Retinal pigment epithelial cell (primary cell): ENCODE results near the gene LLPH.
A peak's percentile ranks its signal among the peaks of the same experiment; 100 is the strongest.
"Not testable (repeated sequence)": the region's sequence is repeated elsewhere in the genome, so short reads cannot be mapped to it uniquely, and the experiment has no call there.

Source experiments
- DNase-seq: peaks from one replicate; pipeline ENCODE4 v3.0.0-alpha.2; 2010; ENCODE audit warnings: low read depth
- H3K4me3 ChIP-seq: 2 replicates; pipeline ENCODE4 v1.5.1; 2011; ENCODE audit warnings: mild to moderate bottlenecking, low read length, control low read depth, moderate library complexity
- TF ChIP-seq, protein P1 (sequence below): conservative IDR thresholded peaks from 2 replicates; pipeline ENCODE4 v1.5.1; 2011; ENCODE audit warnings: low read depth, low read length, control low read depth, inconsistent platforms

The LLPH gene

DNA sequence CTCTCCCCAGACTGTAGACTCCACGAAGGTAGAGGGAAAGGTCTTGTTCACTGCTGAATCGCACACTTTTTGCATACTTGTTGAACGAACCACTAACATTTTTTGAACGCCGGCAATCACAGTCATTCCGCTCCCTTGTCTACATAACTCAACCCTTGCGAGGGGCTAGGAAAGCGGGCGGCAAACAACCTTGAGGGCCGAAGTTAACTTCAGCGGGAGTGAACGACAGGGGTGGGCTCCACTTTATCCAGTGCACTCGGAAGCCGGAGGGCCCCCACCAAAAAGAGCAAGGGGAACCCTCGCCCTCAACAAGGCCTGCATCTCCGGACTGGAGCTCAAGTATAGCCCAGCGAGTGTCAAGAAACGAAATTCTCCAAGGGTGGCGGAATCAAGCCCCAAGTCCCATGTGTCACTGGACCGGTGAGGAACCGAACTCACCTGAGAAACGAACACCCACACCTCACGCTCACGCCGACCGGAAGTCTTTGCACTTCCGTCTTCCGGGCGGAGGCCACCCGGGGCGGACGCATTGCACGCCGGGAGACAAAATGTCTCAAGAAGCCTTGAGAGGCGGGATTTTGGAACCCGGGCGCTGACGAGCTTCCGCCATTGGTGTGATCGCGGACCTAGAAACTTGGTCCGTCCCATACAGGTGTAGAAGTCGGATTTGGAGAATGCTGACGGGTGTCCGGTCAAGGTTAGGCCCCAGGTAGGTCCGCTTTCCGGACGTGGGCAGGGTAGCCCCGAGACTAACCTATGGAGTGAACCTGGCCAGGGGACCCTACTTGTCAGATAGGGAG is at the start of gene LLPH:
LLPH (minus strand) TSS at position 484 of the 800 bp plus-strand sequence. CDS start 1,644 bp downstream, outside the sequence.
- DNase-seq, result peak; percentile 52
- peak within 1 kb of the TSS; percentile 75 for H3K4me3 ChIP-seq
- TF ChIP-seq, protein P1, sequence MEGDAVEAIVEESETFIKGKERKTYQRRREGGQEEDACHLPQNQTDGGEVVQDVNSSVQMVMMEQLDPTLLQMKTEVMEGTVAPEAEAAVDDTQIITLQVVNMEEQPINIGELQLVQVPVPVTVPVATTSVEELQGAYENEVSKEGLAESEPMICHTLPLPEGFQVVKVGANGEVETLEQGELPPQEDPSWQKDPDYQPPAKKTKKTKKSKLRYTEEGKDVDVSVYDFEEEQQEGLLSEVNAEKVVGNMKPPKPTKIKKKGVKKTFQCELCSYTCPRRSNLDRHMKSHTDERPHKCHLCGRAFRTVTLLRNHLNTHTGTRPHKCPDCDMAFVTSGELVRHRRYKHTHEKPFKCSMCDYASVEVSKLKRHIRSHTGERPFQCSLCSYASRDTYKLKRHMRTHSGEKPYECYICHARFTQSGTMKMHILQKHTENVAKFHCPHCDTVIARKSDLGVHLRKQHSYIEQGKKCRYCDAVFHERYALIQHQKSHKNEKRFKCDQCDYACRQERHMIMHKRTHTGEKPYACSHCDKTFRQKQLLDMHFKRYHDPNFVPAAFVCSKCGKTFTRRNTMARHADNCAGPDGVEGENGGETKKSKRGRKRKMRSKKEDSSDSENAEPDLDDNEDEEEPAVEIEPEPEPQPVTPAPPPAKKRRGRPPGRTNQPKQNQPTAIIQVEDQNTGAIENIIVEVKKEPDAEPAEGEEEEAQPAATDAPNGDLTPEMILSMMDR, result no peak

- TF ChIP-seq, protein P1, result no peak
- no peak overlapping the region for H3K4me3 ChIP-seq
These were observed 45.8 kb upstream of the LLPH start for GRCh38 chr12:66176105-66176900.

GRCh38 chr12:66174391-66175325 is 44.1 kb upstream of the LLPH start:
- H3K4me3 ChIP-seq, DNase-seq: not testable (repeated sequence)

More at GRCh38 chr12:66176105-66176900, 45.8 kb upstream of the LLPH start:
- DNase-seq, result no peak

DNA sequence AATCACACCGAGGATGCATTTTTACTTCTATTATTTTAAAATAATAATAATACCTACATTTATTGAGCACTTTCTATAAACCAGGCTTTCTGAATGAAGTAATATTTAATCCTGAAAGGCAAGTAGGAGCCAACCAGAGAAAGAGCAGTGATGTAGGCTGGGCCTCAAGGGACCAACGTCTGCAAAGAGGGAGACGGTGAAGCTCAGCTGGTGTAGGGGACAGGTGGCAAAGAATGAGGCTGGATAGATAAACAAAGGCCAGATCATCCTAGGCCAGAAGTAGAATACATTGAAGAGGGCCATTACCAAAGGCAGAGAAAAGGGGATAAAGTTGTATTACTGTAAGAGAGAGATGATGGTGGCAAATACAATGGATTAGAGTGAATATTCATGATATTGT is 40.1 kb upstream of the LLPH start:
- H3K4me3 ChIP-seq, result no peak overlapping the region
- no peak for DNase-seq
- TF ChIP-seq, protein P1, result no peak

GRCh38 chr12:66169221-66170170 is 38.9 kb upstream of the LLPH start, which contains the start of gene TMBIM4:
Gene TMBIM4 (minus strand): TSS chr12:66169996. CDS start chr12:66169951, 45 bp downstream.
- peak; percentile 83 for DNase-seq
- TF ChIP-seq, protein P1, result peak; percentile 30
- peak within 1 kb of the TSS; percentile 87 for H3K4me3 ChIP-seq

- no peak for DNase-seq
- H3K4me3 ChIP-seq, result peak overlapping the region; percentile 87
- TF ChIP-seq, protein P1, result no peak
These were observed 37.9 kb upstream of the LLPH start for GRCh38 chr12:66168410-66168809.
